KG1 (cell line): Measurements from ENCODE around the gene KCNK17.

Experiments
- DNase-seq: peaks from one replicate; lab custom pipeline; 2025; lab: John Stamatoyannopoulos, UW

The KCNK17 gene

DNA sequence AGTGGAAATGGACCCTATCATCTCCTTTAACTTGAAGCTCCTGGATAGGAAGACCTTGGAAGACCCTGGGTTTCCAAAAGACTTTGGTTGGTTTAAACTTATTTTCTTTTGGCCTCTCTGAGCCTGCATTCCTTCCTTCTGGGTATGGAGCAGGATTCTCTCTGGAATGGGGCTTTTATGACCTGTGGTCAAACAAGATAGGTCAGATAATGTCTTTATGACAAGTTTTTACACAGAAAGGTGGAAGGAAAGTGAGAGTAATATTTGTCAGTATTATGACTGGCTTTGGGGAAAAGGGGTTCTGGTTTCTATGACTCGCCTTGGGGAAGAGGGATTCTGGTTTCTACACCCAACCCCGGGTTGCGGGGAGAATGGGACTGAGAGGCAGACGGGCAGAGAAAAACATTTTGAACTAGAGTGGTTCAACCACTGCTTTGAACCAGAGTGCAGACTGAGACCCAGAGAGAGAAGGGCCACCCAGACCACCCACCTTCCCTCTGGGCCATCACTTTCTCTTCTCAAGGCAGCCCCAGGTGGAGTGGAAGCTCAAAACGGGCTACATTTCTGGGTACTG lies 47.4 kb downstream of the KCNK17 start:
- DNase-seq, result no peak

DNA sequence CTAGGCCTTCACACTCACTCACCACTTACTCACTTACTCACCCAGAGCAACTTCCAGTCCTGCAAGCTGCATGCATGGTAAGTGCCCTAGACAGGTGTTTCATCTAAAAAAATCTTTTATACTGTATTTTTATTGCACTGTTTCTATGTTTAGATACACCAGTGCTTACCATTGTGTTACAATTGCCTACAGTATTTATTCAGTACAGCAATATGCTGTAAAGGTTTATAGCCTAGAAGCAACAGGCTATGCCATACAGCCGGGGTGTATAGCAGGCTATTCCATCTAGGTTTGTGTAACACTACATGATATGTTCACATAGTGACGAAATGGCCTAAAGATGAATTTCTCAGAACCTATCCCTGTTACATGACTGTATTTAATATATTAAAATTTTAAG lies 47.8 kb downstream of the KCNK17 start:
- DNase-seq, result no peak

DNA sequence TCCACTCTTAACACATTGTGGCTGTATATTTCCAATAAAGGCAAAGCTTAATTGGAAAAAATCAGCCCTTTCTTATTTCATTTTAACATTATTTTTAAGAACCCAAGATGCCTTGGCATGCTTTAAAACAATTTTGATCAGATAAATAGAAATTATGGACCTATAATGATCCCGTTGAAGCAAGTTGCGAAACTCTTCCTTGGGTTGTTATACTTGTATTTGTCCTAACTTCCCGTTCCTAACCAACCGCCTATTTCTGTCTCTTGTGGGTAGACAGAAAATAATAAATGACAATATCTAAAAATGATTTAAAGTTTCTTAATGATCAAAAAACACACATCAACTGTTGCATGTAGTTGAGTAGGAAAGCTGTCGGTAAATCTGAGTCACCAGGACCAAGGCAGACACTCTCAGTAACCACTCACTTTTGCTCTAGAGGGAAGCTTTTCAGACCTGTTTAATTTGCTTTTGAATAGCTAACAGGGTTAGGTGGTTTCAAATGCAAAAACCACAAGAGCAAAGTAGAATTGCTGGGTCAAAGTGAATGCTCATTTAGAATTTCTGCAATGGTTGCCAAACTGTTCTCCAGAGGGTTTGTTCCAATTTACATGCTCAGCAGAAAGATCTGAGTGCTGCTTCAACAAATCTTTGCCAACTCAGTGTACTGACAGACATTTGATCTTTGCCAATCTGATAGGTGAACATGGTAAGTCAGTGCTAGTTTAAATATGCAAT lies 50.7 kb downstream of the KCNK17 start:
- peak; percentile 64 for DNase-seq

DNA sequence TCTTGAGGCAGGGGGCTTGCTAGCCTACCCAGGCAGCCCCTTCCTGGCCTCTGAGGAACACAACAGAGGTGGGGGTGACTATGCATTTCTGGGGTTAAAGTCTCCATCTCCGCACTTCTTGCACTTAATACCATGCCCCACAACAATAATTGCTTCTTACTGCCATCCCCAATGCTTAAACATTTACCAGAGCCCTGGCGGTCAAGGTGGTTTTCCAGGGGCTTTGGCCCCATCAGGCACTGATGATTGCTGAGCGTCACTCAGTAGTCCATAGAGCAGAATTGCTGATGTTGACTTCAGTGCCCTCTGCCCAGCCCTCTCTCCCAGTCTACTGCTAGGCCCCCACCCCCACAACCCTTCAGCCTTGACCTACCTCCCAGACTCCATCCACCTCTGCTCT lies 52.5 kb downstream of the KCNK17 start:
- DNase-seq, result no peak

DNA sequence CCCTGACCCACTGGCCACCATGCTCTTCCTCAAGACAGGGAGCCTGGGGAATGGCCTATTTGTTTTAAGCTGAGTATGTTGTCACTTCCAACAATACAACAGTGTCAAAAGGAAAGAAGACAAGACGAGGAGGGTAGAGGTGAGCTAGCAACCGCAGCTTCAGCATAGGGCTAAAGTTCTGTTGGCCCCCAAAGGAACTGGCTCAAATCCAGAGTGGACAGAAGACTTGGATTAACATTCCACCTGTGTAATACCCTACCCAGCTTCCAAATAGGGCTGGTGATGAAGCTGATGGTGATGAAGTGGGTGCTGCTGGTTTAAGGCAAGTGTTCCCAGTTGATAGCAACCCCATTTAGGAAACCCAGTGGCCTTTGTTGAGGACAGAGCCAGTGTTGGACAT lies 53.3 kb downstream of the KCNK17 start:
- DNase-seq, result no peak

DNA sequence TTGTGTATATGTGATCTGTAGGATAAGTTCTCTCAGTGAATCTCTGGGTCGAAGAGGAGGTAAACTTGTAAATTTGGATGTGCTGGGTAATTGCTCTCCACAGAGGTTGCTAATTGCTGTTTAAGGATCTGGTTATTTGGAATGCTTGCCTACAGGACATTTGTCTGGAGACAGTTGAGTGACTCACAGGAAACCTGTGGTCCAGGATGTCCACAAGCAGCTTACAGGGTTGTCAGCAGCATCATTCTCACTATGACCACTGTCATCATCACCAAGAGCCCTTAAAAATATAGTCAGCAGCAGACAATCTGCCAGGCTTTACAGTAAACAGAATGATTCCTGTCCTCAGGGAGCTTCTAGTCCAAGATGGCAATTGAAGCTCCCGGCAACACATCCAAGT lies 53.8 kb downstream of the KCNK17 start:
- DNase-seq, result no peak

DNA sequence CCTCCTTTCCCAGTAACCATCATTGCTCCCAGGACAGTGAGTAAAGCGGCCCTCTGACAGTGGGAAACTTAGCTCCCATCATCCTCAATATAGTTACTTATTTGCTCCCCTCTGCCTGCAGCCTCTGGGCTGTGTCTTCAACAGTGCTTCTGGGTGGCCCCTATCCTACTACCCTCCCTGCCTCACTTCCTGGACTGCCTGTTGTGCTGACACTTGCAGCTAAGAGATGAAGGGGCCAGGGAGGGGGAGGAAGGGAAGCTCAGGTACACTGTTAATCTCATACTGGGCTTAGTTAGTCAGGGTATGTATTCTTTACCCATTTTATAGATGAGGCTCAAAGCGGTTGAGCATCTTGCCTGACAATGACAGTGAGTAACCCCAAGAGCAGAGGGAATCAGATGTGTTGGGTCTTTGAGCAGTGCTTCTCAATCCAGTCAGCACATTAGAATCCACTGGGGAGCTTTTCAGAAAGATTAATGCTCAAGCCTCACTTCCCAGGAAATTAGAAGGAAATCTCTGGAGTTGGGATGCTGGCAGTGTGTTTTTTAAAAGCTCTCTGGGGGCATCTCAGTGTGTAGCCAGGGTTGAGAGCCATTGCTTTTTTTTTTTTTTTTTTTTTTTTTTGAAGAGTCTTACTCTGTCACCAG lies 57.8 kb downstream of the KCNK17 start:
- DNase-seq, result no peak

DNA sequence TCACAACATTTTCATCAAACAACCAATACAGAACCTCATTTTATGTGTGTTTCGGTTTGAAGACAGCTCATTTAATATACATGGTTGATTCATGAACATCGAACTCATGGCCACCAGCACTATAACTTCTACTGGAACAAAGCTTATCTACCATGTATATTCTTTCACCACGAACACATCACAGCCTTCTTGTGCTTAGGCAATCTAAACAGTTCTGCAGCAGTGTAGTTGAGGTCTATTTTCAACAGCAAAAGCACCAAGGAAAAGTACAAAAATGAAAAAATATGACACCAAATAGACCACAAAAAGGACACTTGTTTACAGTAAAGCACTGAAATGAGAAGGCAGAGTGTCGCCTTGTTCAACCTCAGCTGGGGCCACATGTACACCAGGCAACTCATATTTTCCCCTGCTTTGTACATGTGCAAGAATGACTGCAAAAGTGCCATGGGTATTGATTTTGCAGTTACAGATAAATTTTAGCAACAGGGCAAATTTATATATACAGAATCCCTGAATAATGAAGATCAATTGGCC lies 59.2 kb downstream of the KCNK17 start:
- DNase-seq, result no peak

DNA sequence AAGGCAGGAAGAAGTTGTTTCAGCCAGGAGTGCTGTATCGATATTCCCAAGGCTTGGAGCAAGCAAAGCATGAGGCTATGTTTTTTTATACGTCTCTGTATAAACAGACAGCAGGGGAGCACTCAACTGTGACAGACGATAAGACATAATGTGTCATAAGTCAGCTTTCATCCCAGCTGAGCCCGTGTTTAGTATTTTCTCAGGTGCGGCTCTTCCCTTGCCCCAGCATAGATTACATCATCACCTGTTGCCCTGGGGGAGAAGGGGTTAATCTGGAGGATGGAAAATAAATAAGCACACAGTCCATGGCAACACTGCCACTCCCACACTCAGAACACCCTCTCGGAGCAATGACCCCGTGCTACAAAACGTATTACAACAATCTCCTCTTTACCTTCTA lies 62.8 kb downstream of the KCNK17 start:
- DNase-seq, result no peak

DNA sequence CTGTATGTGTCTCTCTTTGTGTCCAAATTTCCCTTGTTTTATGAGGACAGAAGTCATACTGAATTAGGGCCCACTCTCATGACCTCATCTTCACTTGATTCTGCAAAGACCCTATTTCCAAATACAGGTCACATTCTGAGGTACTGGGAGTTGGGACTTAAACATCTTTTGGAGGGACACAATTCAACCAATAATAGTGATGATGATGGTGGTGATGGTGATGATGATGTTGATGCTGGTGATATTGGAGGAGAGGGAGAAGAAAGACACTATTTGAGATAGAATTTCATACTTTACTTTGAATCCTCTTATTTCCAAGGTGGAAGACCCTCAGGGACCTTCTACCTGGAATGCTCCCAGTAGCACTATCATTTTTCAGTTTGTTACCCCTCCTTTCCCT lies 63.7 kb downstream of the KCNK17 start:
- no peak for DNase-seq

DNA sequence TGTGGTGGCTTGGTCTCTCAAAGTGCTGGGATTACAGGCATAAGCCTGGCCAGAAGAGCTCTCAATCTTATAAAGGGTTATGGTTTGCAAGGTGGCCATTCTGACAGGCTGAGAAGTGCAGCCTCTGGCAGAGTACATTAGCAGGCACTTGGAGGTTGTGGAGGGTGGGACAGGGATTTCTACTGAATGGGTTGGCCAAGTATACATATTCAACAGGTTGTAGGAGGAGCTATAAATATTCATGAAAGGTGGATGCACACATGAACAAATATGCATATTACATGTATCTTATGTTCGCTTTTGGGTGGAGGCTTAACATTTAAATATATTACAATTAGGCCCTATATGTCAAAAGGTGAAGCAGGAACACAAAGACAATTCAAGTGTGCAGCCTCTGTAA lies 64.9 kb downstream of the KCNK17 start:
- DNase-seq, result no peak
